ENCODE data around the gene ZBTB7C. TPM values are rescaled to one million over a fixed set of nuclear protein-coding genes. Genes with fewer than 3 reads are reported as not detected.
A peak's percentile ranks its signal among the peaks of the same experiment; 100 is the strongest.

ZBTB7C gene
- total and polyA plus RNA-seq, 2 of the 8 experiments (the other 6 are each of a cell fraction or from before 2014, with no cell fraction given), result 0.15 to 0.45 TPM

GRCh38 chr18:47997338-47997780 is 411.8 kb downstream of the ZBTB7C start:
- H2BK120ac ChIP-seq (replicated peaks; ENCODE audit: low read depth, low read length), result no peak overlapping the region
- H3K4me3 ChIP-seq (ENCODE audit: extremely low read depth in 1 of 4, insufficient read depth in 2 of 4, low read depth in 3 of 4, low read length in 4 of 4), result no peak overlapping the region
- no peak overlapping the region for H2BK20ac ChIP-seq (ENCODE audit: low read length)
- H3K79me1 ChIP-seq (ENCODE audit: low read depth, low read length), result no peaks in the 10 kb centered on the region
- H4K5ac ChIP-seq (ENCODE audit: insufficient read length, low read depth, low read length), result no peak overlapping the region
- H2AFZ ChIP-seq (ENCODE audit: low read length), result no peak overlapping the region
- H4K8ac ChIP-seq (ENCODE audit: extremely low read depth, insufficient read depth, low read length), result no peak overlapping the region
- no peaks in the 10 kb centered on the region for H3K36me3 ChIP-seq (ENCODE audit: control insufficient read depth in 2 of 4, insufficient read depth in 4 of 4, low read length in 3 of 4)
- peaks cover 4 to 5% of the 10 kb centered on the region in 2 experiments; a peak in 2 of 4 replicates for H3K9me3 ChIP-seq (ENCODE audit: insufficient read depth in 2 of 2, low read depth in 1 of 2, low read length in 1 of 2)
- FAIRE-seq, result peak; percentile 96
- DNase-seq (ENCODE audit: low read depth in 1 of 2, low spot score in 2 of 2), result peak; percentile 70 to 96
- H3K4me1 ChIP-seq (replicated peaks in 1 of 4; ENCODE audit: control insufficient read depth in 3 of 4, insufficient read depth in 4 of 4, low read length in 3 of 4), result no peaks in the 10 kb centered on the region; a peak in 1 of 7 replicates
- H3K14ac ChIP-seq (ENCODE audit: insufficient read length), result no peak overlapping the region
- no peak overlapping the region for H3K4me2 ChIP-seq (ENCODE audit: insufficient read depth in 1 of 2, low read depth in 2 of 2, low read length in 2 of 2)
- H3K9ac ChIP-seq (replicated peaks in 1 of 4; ENCODE audit: extremely low read depth in 1 of 4, low read depth in 3 of 4, low read length in 3 of 4), result no peak overlapping the region
- H3K27me3 ChIP-seq (replicated peaks in 1 of 4; ENCODE audit: control insufficient read depth in 3 of 4, extremely low read depth in 1 of 4, insufficient read depth in 3 of 4, low read length in 3 of 4), result no peaks in the 10 kb centered on the region
- H4K20me1 ChIP-seq (replicated peaks in 1 of 2; ENCODE audit: control insufficient read depth in 1 of 2, insufficient read depth in 2 of 2, low read length in 2 of 2), result no peaks in the 10 kb centered on the region
- CTCF ChIA-PET (ENCODE audit: partially characterized antibody), result interaction anchor here (0.6 to 6.6 kb wide), 56 partner anchors 10 to 1516 kb away, joined by 3 to 117 read pairs (median 5); partner anchors contain the start of gene SMAD2
- 43% methylated on average over 5 of the region's 5 CpGs; no CpG with 5 or more reads in 1 of the 2 experiments for WGBS, 2 experiments (ENCODE audit: extremely low coverage in 1 of 2, insufficient coverage in 1 of 2, insufficient read length in 1 of 2, insufficient replicate concordance in 2 of 2, low coverage in 1 of 2, low lambda C conversion rate in 2 of 2, missing lambda C conversion rate in 1 of 2)
- no peak overlapping the region for H3K18ac ChIP-seq (ENCODE audit: extremely low read depth, low read length)
- no peak overlapping the region for H3K56ac ChIP-seq (replicated peaks; ENCODE audit: insufficient read length, low read depth, low read length)
- no peak overlapping the region for H3K23ac ChIP-seq (ENCODE audit: insufficient read length)
- H2BK5ac ChIP-seq (ENCODE audit: low read depth, low read length), result no peak overlapping the region
- no peaks in the 10 kb centered on the region for H3K79me2 ChIP-seq (ENCODE audit: control insufficient read depth in 1 of 2, insufficient read depth in 2 of 2, low read length in 2 of 2)
- no peak overlapping the region for H3K27ac ChIP-seq (ENCODE audit: low read depth, low read length)
- POLR2A ChIA-PET (ENCODE audit: partially characterized antibody), result interaction anchor here (0.8 to 2.4 kb wide), 5 partner anchors 10 to 70 kb away, joined by 3 to 9 read pairs (median 3); partner anchors contain the start of gene SMAD2
- H3K4ac ChIP-seq (replicated peaks; ENCODE audit: insufficient read length, low read depth, low read length), result no peak overlapping the region
- H4K91ac ChIP-seq (replicated peaks; ENCODE audit: insufficient read length, low read length), result no peak overlapping the region
- no peak overlapping the region for H2AK5ac ChIP-seq (ENCODE audit: low read depth, low read length)
- H3K23me2 ChIP-seq (ENCODE audit: low read depth, low read length), result no peaks in the 10 kb centered on the region
- H2BK15ac ChIP-seq (ENCODE audit: low read length), result no peak overlapping the region
- no peak overlapping the region for H2BK12ac ChIP-seq (ENCODE audit: low read depth, low read length)
- TF ChIP-seq TAF1 (IDR thresholded peaks at IDR 0.05; ENCODE audit: low read depth, low read length), result no peak
- TF ChIP-seq BRCA1 (IDR thresholded peaks at IDR 0.05; ENCODE audit: low read depth, low read length), result no peak
- no peak for TF ChIP-seq SIN3A (conservative IDR thresholded peaks at IDR 0.05 in 1 of 2, IDR thresholded peaks at IDR 0.05 in 1 of 2; ENCODE audit: low read depth in 1 of 2, low read length in 2 of 2)
- peak; percentile 84 to 96 (median 95) for TF ChIP-seq CTCF (IDR thresholded peaks at IDR 0.05; ENCODE audit: control extremely low read depth in 1 of 3, insufficient read depth in 1 of 3, low read depth in 1 of 3, low read length in 3 of 3)
- no peak for TF ChIP-seq CHD1 (IDR thresholded peaks at IDR 0.05; ENCODE audit: low read depth, low read length)
- TF ChIP-seq POLR2A (IDR thresholded peaks at IDR 0.05; ENCODE audit: control extremely low read depth in 1 of 2, low read depth in 2 of 2, low read length in 2 of 2), result no peak
- TF ChIP-seq KDM1A (IDR thresholded peaks at IDR 0.05; ENCODE audit: borderline replicate concordance, low read length), result no peak
- no peak for TF ChIP-seq TBP (IDR thresholded peaks at IDR 0.05; ENCODE audit: low read depth, low read length)
- no peak for TF ChIP-seq KDM4A (IDR thresholded peaks at IDR 0.05; ENCODE audit: low read depth, low read length, severe bottlenecking)
- TF ChIP-seq RAD21 (IDR thresholded peaks at IDR 0.05 in 1 of 2, conservative IDR thresholded peaks at IDR 0.05 in 1 of 2; ENCODE audit: low read depth in 2 of 2, low read length in 2 of 2), result peak; percentile 91 to 97
- no peak for TF ChIP-seq TCF12 (IDR thresholded peaks at IDR 0.05; ENCODE audit: low read depth, low read length)
